Measurements from ENCODE around the gene MRTFA. TPM values are rescaled to one million over a fixed set of nuclear protein-coding genes. Genes with fewer than 3 reads are reported as not detected.

The MRTFA gene
- total RNA-seq, 1 experiment from 2014 or later, result 28.0 TPM

DNA sequence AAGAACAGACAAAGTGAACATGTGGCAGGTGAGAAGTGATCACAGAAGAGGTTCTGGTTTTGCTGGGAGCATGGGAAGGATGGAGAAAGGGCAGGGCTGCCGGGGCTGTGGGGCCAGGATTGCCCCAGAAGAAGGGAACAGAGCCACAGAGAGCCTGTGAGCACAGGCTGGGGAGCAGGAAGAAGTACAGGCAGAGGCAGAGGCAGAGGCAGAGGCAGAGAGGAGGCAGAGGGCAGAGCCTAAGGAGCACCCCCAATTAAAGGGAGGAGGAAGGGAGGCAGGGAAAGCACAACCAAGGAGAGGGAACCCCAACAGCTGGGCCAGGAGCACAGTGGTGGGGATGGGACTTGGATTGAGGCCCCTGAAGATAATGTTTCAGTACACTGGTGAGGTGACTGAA lies 214.6 kb downstream of the MRTFA start (continued):
- TF ChIP-seq RAD21 (IDR thresholded peaks at IDR 0.05; ENCODE audit: low read depth) (no peak), POLR2AphosphoS5 (IDR thresholded peaks at IDR 0.05; ENCODE audit: low read depth, low read length) (no peak)
- TF ChIP-seq, protein P1, sequence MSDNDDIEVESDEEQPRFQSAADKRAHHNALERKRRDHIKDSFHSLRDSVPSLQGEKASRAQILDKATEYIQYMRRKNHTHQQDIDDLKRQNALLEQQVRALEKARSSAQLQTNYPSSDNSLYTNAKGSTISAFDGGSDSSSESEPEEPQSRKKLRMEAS (IDR thresholded peaks at IDR 0.05), result no peak

DNA sequence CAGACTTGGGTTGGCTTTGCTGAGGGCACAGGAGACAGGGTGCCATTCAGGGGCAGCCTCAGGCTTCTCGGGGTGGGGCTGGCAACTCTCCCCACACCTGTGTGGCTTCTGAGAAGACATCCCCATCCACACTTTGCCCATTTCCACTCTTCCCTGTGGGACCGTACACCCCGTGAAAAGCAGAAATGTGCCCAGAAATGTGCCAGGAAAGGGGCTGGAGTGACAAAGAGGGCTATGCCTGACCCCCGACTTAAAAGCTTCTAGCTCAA lies 215.5 kb downstream of the MRTFA start:
- no peaks in the 10 kb centered on the region for H3K9me2 ChIP-seq (ENCODE audit: insufficient read depth)
- TF ChIP-seq, protein P1 (IDR thresholded peaks at IDR 0.05), result no peak
- TF ChIP-seq, protein P2, sequence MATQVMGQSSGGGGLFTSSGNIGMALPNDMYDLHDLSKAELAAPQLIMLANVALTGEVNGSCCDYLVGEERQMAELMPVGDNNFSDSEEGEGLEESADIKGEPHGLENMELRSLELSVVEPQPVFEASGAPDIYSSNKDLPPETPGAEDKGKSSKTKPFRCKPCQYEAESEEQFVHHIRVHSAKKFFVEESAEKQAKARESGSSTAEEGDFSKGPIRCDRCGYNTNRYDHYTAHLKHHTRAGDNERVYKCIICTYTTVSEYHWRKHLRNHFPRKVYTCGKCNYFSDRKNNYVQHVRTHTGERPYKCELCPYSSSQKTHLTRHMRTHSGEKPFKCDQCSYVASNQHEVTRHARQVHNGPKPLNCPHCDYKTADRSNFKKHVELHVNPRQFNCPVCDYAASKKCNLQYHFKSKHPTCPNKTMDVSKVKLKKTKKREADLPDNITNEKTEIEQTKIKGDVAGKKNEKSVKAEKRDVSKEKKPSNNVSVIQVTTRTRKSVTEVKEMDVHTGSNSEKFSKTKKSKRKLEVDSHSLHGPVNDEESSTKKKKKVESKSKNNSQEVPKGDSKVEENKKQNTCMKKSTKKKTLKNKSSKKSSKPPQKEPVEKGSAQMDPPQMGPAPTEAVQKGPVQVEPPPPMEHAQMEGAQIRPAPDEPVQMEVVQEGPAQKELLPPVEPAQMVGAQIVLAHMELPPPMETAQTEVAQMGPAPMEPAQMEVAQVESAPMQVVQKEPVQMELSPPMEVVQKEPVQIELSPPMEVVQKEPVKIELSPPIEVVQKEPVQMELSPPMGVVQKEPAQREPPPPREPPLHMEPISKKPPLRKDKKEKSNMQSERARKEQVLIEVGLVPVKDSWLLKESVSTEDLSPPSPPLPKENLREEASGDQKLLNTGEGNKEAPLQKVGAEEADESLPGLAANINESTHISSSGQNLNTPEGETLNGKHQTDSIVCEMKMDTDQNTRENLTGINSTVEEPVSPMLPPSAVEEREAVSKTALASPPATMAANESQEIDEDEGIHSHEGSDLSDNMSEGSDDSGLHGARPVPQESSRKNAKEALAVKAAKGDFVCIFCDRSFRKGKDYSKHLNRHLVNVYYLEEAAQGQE (IDR thresholded peaks at IDR 0.05; ENCODE audit: low read depth), result no peak
- ChIA-PET RAD21 (ENCODE audit: low non-redundant PET in 1 of 2, low total read pairs in 2 of 2, uncharacterized antibody in 2 of 2, unreplicated experiment in 2 of 2) (no interaction called here), POLR2A (no interaction called here), CTCF (no interaction called here)
- no peaks in the 10 kb centered on the region for H4K20me1 ChIP-seq (ENCODE audit: insufficient read depth)
- no peak overlapping the region for H3K27ac ChIP-seq (ENCODE audit: low read depth, low read length)
- no peaks in the 10 kb centered on the region for H3K27me3 ChIP-seq (ENCODE audit: insufficient read depth, low read length)
- no peak overlapping the region for H3K4me2 ChIP-seq (ENCODE audit: low read length)
- H3K9ac ChIP-seq (ENCODE audit: low read length), result no peak overlapping the region
- no peak overlapping the region for H2AFZ ChIP-seq (ENCODE audit: low read depth, low read length, poor library complexity, severe bottlenecking)
- no TSS peak for BruUV-seq (replicated peaks)
- intact Hi-C loops (cut with micrococcal nuclease), result no loop called here
- no peaks in the 10 kb centered on the region for H3K9me3 ChIP-seq (ENCODE audit: control insufficient read depth in 1 of 2, insufficient read depth in 1 of 2, low read depth in 1 of 2, low read length in 2 of 2)
- H3K36me3 ChIP-seq (ENCODE audit: control insufficient read depth in 1 of 2, insufficient read depth in 2 of 2, low read length in 2 of 2), result no peaks in the 10 kb centered on the region; a peak in 2 of 4 replicates
- ATAC-seq, result no peak
- DNase-seq (ENCODE audit: low read depth, low spot score), result no peak
- no peak overlapping the region for H3K4me3 ChIP-seq (replicated peaks in 1 of 2; ENCODE audit: low read depth in 1 of 2, low read length in 2 of 2)
- no peaks in the 10 kb centered on the region for H3K4me1 ChIP-seq (ENCODE audit: control insufficient read depth in 1 of 2, insufficient read depth in 2 of 2, low read length in 2 of 2)
- no peaks in the 10 kb centered on the region for H3K79me2 ChIP-seq (ENCODE audit: insufficient read depth, low read length)
